H1 (cell line): ENCODE measurements around the gene PAX4.

Experiments used
- GABPA ChIP-seq: IDR thresholded peaks from 2 replicates; pipeline ENCODE4 v1.6.1; 2011; ENCODE audit warnings: mild to moderate bottlenecking, low read length, moderate library complexity, borderline replicate concordance; ENCODE audit not compliant: insufficient read depth
- POLR2A ChIP-seq, 2 experiments: IDR thresholded peaks; 1 replicate in 1 of 2; 2 replicates in 1 of 2; pipeline ENCODE4 v1.6.1; 2011; ENCODE audit warnings: low read depth in 2 of 2, low read length in 2 of 2, mild to moderate bottlenecking in 2 of 2; ENCODE audit errors: control extremely low read depth in 1 of 2
- SIN3A ChIP-seq, 2 experiments: IDR thresholded peaks in 1 of 2; conservative IDR thresholded peaks in 1 of 2; 2 replicates each; pipeline ENCODE4 v1.6.1; 2011 to 2012; ENCODE audit warnings: low read length in 2 of 2, improper control_type of control experiment in 1 of 2, low read depth in 1 of 2, mild to moderate bottlenecking in 1 of 2
- USF2 ChIP-seq: IDR thresholded peaks from 2 replicates; pipeline ENCODE4 v1.6.1; 2011; ENCODE audit warnings: low read length, improper control_type of control experiment
- TF ChIP-seq, protein P1 (sequence below), 3 experiments: IDR thresholded peaks; 1 replicate in 2 of 3; 2 replicates in 1 of 3; pipeline versions ENCODE4 v1.5.1 to v1.6.1; 2011; ENCODE audit warnings: low read length in 3 of 3, mild to moderate bottlenecking in 3 of 3, inconsistent platforms in 2 of 3, low read depth in 1 of 3, moderate library complexity in 1 of 3; ENCODE audit not compliant: insufficient read depth in 1 of 3; ENCODE audit errors: control extremely low read depth in 1 of 3

GRCh38 chr7:127655720-127656119, 37.8 kb upstream of the PAX4 start:
- TF ChIP-seq SIN3A (conservative IDR thresholded peaks at IDR 0.05 in 1 of 2, IDR thresholded peaks at IDR 0.05 in 1 of 2; ENCODE audit: low read depth in 1 of 2, low read length in 2 of 2) (no peak), USF2 (no peak), GABPA (no peak), POLR2A (IDR thresholded peaks at IDR 0.05; ENCODE audit: control extremely low read depth in 1 of 2, low read depth in 2 of 2, low read length in 2 of 2) (no peak)
- TF ChIP-seq, protein P1, sequence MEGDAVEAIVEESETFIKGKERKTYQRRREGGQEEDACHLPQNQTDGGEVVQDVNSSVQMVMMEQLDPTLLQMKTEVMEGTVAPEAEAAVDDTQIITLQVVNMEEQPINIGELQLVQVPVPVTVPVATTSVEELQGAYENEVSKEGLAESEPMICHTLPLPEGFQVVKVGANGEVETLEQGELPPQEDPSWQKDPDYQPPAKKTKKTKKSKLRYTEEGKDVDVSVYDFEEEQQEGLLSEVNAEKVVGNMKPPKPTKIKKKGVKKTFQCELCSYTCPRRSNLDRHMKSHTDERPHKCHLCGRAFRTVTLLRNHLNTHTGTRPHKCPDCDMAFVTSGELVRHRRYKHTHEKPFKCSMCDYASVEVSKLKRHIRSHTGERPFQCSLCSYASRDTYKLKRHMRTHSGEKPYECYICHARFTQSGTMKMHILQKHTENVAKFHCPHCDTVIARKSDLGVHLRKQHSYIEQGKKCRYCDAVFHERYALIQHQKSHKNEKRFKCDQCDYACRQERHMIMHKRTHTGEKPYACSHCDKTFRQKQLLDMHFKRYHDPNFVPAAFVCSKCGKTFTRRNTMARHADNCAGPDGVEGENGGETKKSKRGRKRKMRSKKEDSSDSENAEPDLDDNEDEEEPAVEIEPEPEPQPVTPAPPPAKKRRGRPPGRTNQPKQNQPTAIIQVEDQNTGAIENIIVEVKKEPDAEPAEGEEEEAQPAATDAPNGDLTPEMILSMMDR (IDR thresholded peaks at IDR 0.05; ENCODE audit: control extremely low read depth in 1 of 3, insufficient read depth in 1 of 3, low read depth in 1 of 3, low read length in 3 of 3) = no peak
